NCI-H2196 (cell line): ENCODE results near the gene TBRG4.
A peak's percentile ranks its signal among the peaks of the same experiment; 100 is the strongest.
"Not testable (repeated sequence)": the region's sequence is repeated elsewhere in the genome, so short reads cannot be mapped to it uniquely, and the experiment has no call there.

ENCODE experiments used
- DNase-seq: peaks from one replicate; lab custom pipeline; 2025; ENCODE audit not compliant: unreplicated experiment; lab: John Stamatoyannopoulos, UW

Gene TBRG4

DNA sequence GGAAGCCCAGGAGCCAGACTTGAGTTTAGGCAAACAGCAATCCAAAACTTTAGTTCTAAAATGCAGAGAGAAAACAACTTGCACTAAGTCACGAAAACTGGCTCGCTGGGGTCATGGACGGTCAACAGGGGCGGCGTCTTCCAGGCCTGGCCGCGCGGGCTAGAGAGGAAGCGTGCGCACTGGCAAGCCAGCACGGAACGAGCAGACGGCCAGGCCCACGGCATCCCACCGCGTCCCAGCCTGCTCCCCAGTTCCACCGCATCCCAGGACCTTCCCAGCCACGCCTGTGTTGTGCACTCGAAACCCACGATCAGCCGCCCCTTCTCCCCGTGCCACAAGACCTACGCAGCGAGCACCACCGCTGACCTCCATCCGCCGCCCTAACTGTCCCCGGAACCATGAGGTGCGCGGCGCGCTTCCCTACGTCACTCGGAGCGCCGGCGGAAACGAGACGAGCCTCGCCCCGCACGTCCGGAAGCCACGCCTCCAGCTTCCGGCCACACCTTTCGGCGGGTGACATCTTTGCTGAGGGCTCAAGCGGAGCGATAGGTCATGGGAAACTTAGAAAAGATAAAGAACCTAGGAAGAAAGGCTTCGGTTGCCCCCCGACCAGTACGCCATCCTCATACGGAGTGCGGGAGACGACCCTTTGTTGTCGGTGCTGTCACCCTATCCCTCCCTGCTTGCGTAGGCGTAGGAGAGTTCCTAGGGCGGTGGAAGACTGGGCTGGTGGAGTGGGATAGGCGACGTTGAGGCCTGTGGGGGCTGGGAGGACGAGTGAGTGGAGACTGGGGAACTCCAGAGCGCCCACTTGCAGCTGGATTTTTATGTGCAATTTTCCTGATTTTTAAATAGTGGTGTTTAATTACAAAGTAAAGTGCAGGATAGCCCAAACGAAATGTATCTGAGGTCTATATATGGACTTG, at the start of gene TBRG4:
TSS of gene TBRG4 (minus strand) at position 400 of the 926 bp plus-strand sequence. CDS start 2,460 bp downstream, outside the sequence.
- DNase-seq: peak; percentile 98

DNA sequence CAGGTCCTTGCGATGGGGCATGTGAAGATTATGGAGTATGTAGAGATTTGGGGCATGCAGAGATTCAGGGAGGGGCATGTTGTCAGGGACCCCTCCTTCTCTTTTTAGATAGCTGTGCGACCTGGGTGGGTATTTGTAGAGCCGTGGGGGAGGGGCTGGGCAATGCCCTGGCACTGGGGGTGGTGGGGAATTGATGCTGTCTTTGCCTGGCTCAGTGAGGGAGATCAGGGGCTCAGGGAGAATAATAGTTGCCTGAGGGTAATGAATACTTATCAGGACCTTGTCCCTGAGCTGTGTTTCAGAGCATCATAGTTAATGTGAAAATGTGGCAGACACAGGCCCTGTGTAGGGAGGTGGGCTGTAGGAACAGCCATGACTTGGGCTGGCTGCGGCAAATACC, 49.6 kb upstream of the TBRG4 start:
- DNase-seq: no peak

DNA sequence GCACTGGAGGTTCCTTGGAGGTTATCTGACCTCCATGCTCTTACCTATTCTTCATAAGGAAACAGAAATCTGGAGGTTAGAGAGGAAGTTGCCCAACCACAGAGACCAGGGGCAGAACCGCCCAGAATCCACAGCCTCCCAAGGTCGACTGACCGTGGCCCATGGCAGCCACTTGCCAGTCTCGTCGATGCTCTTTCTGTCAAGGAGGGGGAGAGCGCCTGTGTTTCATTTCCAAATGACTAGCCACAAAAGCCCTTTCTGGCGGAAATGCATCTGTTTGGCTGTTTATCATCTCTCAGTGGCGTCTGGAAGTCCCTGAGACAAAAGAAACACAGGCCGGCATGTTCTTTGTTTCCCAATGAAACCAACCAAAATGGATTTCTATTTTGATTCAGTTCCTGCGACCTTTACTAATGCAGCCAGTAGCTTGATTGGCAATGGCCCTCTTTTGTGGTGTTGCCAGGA, 49.0 kb upstream of the TBRG4 start:
- no peak for DNase-seq

DNA sequence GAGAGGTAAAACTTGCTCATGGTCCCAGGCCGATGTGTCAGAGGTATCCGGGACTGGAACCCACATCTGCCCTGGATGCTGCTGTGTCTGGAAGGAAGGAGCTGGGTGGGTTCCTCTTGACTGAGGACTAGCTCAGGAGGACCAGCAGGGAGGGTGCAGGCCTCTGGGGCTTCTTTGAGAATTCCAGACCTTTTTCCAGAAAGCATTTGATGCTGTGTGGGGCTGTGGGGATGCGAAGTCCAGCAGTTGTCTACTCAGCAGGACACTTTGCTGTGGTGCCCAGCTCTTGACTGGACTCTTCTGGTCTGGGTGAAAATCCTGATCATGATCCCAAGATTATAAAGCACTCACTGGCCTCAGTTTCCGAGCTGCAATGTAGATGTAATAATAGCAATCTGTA, 47.8 kb upstream of the TBRG4 start:
- DNase-seq: no peak

DNA sequence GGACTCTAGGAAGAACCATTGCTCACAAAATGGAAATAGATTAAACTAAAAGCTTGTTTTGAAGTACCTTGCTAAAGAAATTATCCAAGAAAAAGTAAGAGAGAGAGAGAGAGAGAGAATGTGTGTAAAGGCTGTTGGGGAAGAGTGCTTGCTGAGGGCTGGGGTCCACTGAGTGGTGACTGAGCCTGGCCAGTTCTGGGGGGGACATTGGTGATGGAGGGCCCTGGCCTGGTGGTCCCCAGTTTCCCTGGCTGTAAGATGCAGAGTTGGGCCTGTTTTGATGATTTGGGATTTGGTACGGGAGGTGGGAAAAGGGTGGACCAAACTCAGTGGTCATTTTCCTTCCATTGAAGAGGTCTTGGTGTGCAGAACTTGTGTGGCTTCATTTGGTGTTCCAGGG, 47.0 kb upstream of the TBRG4 start:
- DNase-seq: no peak

DNA sequence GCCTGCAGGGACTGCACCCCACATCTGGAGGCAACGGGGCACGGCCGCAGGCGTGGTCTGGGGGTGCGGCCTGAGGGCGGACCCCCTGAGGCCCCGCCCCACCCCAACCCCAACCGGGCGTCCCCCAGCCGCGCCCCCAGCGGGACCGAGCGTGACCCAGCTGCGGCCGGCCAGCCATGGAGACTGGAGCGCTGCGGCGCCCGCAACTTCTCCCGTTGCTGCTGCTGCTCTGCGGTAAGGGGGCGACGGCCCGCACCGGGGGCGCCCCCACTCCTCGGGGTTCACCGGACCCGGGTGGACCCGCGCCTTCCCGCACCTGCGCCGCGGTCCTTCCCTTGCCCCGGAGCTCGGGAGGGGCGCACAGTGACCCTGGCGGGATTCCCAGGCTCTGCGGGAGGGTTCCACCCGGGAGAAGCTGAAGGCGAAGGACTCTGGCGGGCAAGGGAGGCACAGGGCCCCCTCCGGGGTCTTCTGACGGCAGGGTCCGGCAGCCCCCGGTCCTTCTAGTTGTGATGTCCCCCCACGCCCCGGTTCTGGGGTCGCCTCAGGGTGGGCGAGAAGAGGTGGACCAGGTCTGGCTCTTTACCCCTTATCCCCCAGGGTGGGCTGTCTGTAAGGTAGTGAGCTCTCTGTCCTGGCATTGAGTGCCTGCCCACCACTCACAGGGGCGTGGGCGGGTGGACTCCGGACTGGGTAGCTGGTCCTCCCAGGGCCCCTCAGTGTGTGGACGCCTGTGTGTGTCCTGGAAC, 46.3 kb upstream of the TBRG4 start, which contains the start of gene RAMP3:
TSS of gene RAMP3 (plus strand) at position 139 of the 749 bp plus-strand sequence. CDS start at position 177, 38 bp downstream.
- no peak for DNase-seq

DNA sequence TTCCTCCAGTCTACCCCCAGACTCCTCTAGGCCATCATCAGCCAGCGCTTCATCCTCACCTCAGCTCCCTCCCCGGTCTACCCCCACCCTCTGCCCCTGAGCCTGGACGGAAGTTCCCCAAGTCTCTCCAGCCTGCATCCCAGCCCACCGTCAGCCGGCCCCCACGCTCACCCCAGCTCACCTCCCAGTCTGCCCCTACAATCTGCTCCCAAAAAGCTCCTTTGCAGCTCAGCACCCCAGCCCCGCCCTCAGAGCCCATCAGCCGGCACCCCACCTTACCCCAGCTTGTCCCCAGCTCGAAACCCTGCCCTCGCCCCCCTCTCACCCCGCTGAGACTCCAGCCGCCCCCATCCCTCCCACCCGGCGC, 45.8 kb upstream of the TBRG4 start:
- DNase-seq: no peak

DNA sequence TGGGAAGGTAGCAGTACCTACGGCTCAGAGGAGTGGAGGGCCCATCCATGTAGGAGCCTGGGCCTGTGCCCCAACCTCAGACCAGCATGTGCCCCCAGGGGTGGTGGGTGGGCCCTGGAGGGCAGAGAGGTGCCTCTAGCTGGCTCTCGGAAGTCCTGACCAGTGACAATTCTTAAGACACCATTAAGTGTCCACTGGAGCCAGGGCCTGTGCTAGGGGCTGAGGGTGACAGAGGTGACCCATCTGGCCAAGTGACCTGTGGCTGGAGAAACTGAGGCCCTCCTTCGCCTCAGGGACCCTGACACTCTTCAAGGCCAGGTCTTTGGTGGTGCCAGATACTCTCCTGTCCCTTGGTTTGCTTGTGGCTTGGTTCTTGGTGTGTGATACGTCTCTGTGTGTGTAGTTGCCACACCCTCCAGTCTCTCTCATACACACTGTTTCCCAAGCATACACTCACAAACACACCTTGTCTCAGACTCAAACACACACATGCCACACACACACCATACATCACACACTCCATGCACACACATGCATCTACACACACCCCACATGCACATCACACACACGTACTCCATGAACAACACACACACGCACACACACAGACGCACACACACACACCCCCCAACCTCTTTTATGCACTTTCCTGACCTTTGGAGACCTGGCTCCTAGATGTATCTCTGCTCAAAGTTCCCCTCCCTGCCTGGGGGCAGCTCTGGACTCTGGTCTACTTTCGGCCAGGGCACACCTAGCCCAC, 45.2 kb upstream of the TBRG4 start:
- no peak for DNase-seq

DNA sequence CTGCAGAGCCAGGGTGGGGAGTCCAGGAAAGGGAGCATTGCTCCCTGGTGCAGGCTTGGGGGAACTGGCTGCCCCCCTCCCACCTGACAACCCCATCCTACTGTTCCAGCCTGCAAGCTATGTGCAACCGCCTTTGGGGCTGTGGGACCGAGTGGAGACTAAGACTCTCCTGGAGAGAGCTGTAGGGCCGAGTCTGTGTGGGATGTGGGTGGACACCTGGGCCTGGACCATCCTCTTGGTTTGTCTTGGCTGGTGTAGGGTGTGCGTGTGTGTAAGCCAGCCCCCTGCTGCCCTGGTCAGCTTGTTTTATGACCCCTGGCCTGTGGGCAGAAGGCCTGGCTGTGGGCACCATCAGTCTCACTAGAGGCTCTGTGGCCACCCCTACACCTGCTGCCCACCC, 44.4 kb upstream of the TBRG4 start:
- no peak for DNase-seq

DNA sequence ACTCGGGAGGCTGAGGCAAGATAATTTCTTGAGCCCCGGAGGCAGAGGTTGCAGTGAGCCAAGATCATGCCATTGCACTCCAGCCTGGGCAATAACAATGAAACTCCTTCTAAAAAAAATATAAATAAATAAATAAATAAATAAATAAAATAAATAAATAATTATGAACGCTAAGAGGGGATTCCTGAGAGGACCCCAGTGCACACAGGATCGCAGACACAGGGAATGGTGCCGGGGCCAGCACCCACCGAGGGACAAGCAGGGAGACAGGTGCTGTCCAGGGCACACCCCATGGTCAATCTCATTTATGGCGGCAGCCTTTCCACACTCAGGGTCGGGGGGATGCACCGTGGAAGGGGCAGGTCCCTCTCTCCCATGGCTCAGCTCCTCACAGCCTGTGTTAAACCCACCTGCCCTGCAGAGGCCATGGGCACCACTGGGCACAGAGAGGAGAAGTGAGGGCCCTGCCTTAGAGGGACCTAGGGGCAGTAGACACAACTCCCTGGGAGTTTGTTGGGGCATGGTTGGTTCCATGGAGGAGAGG, 43.9 kb upstream of the TBRG4 start:
- no peak for DNase-seq

DNA sequence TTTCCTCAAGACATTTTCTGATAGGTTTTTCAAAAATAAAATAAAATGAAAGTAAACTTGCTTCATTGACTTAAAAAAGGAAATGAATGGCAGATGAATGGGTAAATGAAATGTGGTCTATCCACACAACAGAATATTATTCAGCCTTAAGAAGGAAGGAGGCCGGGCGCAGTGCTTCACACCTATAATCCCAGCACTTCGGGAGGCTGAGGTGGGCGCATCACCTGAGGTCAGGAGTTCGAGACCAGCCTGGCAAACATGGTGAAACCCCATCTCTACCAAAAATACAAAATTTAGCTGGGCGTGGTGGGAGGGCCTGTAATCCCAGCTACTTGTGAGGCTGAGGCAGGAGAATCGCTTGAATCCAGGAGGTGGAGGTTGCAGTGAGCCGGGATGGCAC, 42.4 kb upstream of the TBRG4 start:
- not testable (repeated sequence) for DNase-seq

DNA sequence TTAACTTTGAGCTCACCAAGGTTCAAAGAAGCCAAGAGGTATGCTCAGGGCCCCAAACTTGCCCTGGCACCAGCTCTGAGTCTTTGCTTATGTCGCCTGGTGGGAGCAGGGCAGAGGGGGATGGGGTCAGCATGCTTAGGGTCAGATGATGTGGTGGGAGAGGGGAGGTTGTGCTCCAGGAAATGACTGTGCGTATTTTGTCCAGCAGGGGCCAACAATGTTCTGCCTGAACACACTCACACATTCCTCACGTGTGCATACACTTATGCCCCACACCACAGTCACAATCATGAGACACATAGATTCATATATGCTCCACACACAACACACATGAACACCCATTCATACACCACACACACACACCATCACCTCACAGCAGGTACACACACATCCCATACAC, 41.7 kb upstream of the TBRG4 start:
- no peak for DNase-seq

DNA sequence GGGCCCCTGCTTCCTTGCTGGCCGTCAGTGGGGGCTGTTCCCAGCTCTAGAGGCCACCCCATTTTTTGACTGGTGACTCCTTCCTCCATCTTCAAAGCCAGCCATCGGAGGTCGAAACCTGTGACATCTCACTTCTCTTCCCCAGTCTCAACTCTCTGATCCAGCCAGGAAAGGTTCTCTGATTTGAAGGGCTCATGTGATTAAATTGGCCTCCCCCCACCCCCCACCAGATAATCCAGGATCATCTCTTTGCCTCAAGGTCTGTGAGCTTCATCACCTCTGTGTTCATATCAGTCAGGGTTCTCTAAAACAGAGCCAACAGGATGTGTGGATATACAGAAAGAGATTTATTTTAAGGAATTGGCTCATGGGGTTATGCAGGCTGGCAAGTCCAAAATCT, 40.5 kb upstream of the TBRG4 start:
- DNase-seq: no peak

DNA sequence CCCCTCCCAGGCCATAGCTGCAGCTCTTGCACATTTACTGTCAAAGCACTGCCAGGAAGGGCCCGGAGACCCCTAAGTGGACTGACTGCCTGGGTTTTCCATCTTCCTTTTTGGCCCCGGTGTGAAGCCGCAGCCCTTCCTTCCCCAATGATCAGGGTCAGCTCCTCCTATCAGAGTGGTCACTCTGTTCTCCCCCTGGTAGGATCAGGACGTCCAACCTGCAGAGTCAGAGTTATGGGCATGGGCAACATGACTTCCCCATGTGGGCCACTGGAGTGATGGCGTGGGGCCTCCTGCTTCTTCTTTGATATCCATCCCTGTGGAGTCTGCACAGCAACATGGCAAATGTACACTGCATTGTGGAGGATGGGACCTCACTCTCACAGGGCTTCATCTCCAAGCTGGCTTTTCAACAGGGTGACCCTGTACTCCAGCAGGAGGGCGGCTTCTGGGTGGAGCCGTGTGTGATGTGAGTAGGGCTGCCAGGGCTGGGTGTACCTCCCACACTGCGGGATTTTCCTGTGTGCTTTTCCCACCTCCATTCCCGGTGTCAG, 39.7 kb upstream of the TBRG4 start:
- no peak for DNase-seq

DNA sequence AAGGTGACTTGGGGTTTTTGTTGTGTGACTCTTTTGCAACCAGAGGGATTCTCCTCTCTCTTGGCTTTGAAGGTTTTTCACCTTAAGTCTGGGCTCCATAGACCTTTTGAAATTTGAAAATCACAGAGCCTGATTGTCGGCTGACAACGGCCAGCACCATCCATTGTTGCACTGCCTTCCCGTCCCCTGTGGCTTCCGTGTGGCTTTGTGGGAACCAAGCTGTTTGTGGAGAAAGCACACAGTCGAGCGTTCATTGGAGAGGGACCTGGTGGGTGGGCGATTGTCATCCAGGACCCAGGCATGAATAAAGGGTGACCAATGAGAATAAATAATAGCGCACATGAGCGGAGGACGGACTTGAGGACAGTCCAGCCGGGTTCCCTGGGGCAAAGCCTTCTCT, 38.7 kb upstream of the TBRG4 start:
- DNase-seq: no peak

DNA sequence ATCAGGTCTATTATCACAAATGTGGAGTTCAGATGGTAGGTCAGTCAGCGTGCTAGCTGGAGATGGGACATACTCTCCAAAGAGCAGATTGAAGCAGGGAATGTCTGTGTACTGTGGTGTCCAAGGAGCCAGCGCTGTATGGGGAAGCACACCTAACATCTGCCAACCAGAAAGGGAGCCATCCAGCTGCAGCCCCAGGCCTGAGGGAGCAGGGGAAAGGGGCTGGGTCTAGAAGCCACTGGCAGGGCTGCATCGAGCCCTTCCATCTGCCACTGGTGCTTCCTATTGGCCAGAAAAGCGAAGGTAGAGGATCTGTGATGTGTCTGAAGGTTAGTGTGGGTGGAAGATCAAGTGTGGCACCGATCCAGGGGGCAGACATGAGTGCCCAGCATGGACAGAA, 38.1 kb upstream of the TBRG4 start:
- no peak for DNase-seq

DNA sequence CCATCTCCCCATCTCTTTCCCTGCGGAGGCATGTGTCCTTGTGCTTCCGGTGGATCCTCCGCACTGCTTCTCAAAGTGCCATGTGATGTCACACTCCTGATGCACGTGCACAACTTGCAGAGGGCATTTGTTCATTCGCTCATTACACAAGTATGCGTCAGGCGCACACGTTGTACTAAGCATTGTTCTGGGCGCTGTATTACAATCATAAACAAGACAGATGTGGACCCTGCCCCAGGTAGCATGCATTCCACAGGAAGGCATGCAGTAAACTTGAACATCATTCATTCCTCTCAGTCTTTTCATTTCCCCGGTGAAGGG, 37.1 kb upstream of the TBRG4 start:
- DNase-seq: no peak

DNA sequence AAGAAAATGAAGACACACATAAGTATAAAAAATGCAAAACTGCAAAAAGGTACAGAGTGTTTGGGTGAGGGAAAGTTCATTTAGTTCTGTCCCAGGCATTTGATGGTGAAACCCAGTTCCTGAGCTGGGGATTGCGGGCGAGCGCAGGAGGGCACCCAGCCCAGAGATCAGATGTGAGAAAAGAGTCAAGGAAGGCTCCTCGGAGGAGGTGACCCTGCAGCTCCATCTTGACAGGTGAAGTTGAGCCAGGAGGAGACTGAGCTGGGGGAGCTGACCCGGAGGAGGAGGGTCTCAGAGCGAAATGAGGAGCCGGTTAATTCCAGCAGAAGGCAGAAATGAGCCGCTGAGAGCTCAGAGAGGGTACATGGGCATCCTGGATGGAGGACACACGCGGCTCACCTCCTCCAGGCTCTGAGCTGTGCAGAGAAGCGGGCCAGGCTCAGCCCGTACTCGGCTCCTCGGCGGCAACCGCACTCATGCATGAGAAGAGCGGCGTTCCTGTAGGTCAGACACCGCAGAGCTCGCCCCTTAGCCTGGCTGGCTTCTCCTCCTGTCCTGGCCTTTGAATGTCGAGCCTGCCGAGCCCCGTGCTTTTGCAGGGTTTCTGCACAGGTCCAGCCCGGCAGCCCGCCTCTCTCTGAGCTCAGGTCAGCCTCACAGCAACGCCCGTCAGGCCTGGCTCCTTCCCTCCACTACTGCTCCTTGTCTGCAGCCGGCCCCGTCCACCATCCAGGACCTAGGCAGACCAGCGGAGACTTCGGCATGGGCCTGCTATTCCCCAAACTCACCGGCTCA, 36.6 kb upstream of the TBRG4 start:
- no peak for DNase-seq

DNA sequence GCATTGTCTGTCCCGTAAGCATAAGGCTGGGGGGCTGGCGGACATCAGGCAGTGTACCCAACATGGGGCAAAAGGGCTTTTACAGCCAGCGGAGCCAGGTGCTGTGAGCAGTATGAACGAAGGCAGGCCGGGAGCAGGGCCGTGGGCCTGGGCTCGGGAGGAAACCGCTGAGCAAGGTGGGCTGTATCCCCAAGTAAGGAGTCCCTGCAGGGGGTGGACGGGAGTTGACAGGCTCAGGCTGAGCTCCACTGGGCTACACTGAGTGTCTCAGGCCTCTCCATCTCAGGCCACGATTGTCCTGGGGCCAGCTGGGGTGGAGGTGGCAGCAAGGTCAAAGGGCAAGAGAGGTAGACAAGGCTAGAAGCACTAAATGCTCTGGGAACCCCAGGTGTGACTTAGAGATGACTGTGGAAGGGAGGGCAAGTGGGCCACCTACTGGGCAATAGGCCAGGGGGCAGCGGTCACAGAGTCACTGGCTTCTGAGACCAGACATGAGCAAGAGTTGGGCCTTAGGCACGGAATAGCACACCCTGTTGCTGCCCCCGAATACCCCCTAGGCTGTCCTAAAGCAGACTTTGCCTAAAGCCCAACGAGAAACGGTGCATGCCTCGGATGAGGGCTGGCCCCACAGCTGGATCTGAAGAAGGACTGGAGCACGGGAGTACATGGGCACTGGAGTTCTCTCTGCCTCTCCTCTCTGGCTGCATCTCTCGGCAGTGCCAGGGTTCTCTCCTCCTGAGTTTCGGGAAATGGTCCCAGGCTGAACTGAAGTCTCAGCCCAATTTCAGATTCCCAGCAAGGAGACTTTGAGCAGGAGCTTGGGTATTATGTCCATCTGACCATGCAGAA, 35.3 kb upstream of the TBRG4 start:
- DNase-seq: no peak
